SK-N-MC (cell line): Measurements from ENCODE around the gene AP3D1.

ENCODE experiments used
- EZH2 ChIP-seq: fragments of 200-600 bp; sonication (generic); IDR thresholded peaks from one replicate; pipeline ENCODE4 v1.6.1; 2017; ENCODE audit warnings: antibody characterized with exemption
- POLR2AphosphoS5 ChIP-seq: IDR thresholded peaks from 2 replicates; pipeline ENCODE4 v1.6.1; 2012; ENCODE audit warnings: mild to moderate bottlenecking, low read depth, low read length, borderline replicate concordance

- TF ChIP-seq EZH2 (no peak), POLR2AphosphoS5 (no peak)
Measured at GRCh38 chr19:2099054-2099501, 52.3 kb downstream of the AP3D1 start.
